PC-9 (cell line): ENCODE results near the gene SLC6A18.

Experiments used
- CTCF ChIP-seq: fragments of 200-600 bp; sonication (generic); conservative IDR thresholded peaks from 2 replicates; pipeline ENCODE4 v1.6.1; 2017; ENCODE audit warnings: mixed run types, antibody characterized with exemption, mild to moderate bottlenecking, moderate library complexity
- EZH2 ChIP-seq: fragments of 200-600 bp; sonication (generic); IDR thresholded peaks from 2 replicates; pipeline ENCODE4 v1.8.0; 2017; ENCODE audit warnings: antibody characterized with exemption, low read depth

GRCh38 chr5:1214936-1215220, 10.3 kb upstream of the SLC6A18 start:
- TF ChIP-seq CTCF, result no peak
- no peak for TF ChIP-seq EZH2
